ENCODE data around the gene MYO15B. TPM values are rescaled to one million over a fixed set of nuclear protein-coding genes. Genes with fewer than 3 reads are reported as not detected.

MYO15B gene
- total and polyA plus RNA-seq, 2 donors (not counting 3 experiments of a cell fraction or from before 2014, with no cell fraction given) = 10.2 to 87.8 TPM

DNA sequence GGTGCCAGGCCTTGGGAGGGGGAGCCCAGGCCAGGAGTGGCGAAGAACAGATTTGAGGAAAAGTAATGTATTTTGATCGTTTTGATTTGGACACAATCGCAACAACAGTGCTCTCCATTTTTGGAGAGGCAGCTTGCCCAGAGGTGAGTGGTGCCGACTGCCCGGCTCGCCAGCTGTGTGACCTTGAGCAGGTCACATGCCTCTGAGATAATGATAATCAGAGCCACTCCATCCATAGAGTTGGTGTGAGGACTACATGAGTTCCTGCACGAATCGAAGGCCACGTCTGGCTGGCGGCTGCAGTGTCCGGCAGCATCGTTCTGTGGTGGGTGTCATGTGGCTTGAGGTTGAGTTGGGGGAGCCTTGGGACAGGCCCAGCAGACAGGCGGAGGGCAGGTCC, 41.4 kb upstream of the MYO15B start:
- Histone ChIP-seq H3K4me3 (replicated peaks in 1 of 3; ENCODE audit: insufficient read depth in 1 of 3, low read depth in 1 of 3, low read length in 3 of 3) (no peak overlapping the region), H3K79me2 (ENCODE audit: control insufficient read depth, insufficient read depth, low read length) (no peaks in the 10 kb centered on the region), H2AFZ (ENCODE audit: low read depth, low read length) (no peak overlapping the region), H3K36me3 (ENCODE audit: control insufficient read depth in 2 of 2, extremely low read depth in 1 of 2, insufficient read depth in 2 of 2, low read length in 2 of 2) (no peaks in the 10 kb centered on the region), H3K27me3 (ENCODE audit: control insufficient read depth in 2 of 2, insufficient read depth in 2 of 2, low read length in 2 of 2) (no peaks in the 10 kb centered on the region), H3K4me2 (ENCODE audit: insufficient read depth, low read length) (no peak overlapping the region), H3K4me1 (ENCODE audit: control insufficient read depth, extremely low read depth, insufficient read depth, low read length) (no peaks in the 10 kb centered on the region), H3K27ac (ENCODE audit: insufficient read depth, low read depth, low read length) (no peak overlapping the region), H3K9me1 (replicated peaks; ENCODE audit: control insufficient read depth, extremely low read depth, insufficient read depth, low read length) (no peaks in the 10 kb centered on the region), H3K9me3 (replicated peaks; ENCODE audit: control insufficient read depth, insufficient read depth, low read length) (no peaks in the 10 kb centered on the region), H4K20me1 (replicated peaks; ENCODE audit: control insufficient read depth, extremely low read depth, insufficient read depth, low read length) (no peaks in the 10 kb centered on the region), H3K9ac (replicated peaks; ENCODE audit: extremely low read depth, insufficient read depth, low read length) (no peak overlapping the region)
- TF ChIP-seq, protein P1, sequence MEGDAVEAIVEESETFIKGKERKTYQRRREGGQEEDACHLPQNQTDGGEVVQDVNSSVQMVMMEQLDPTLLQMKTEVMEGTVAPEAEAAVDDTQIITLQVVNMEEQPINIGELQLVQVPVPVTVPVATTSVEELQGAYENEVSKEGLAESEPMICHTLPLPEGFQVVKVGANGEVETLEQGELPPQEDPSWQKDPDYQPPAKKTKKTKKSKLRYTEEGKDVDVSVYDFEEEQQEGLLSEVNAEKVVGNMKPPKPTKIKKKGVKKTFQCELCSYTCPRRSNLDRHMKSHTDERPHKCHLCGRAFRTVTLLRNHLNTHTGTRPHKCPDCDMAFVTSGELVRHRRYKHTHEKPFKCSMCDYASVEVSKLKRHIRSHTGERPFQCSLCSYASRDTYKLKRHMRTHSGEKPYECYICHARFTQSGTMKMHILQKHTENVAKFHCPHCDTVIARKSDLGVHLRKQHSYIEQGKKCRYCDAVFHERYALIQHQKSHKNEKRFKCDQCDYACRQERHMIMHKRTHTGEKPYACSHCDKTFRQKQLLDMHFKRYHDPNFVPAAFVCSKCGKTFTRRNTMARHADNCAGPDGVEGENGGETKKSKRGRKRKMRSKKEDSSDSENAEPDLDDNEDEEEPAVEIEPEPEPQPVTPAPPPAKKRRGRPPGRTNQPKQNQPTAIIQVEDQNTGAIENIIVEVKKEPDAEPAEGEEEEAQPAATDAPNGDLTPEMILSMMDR (IDR thresholded peaks at IDR 0.05; ENCODE audit: extremely low read depth in 1 of 2, insufficient read depth in 1 of 2, low read depth in 1 of 2, low read length in 2 of 2) = no peak
- no peak for TF ChIP-seq POLR2AphosphoS5 (IDR thresholded peaks at IDR 0.05; ENCODE audit: insufficient read depth, low read depth, low read length)
- DNase-seq (ENCODE audit: low read depth, low spot score) (no peak), FAIRE-seq (no peak)
- no TSS peak for BruUV-seq (replicated peaks)
- POLR2A ChIA-PET = no interaction called here
- dilution Hi-C loops (cut with MboI; ENCODE audit: extremely low pct_ligation_motif_present, low sequenced_read_pairs) = no loop called here
- intact Hi-C loops (cut with micrococcal nuclease) = no loop called here
- CTCF ChIA-PET = no interaction called here

- no peaks in the 10 kb centered on the region for H3K27me3 ChIP-seq (ENCODE audit: control insufficient read depth in 2 of 2, insufficient read depth in 2 of 2, low read length in 2 of 2)
- no peak overlapping the region for H3K27ac ChIP-seq (ENCODE audit: insufficient read depth, low read depth, low read length)
- H3K9me1 ChIP-seq (replicated peaks; ENCODE audit: control insufficient read depth, extremely low read depth, insufficient read depth, low read length) = no peaks in the 10 kb centered on the region
- no peak overlapping the region for H3K4me2 ChIP-seq (ENCODE audit: insufficient read depth, low read length)
- no peak overlapping the region for H2AFZ ChIP-seq (ENCODE audit: low read depth, low read length)
- no peaks in the 10 kb centered on the region for H4K20me1 ChIP-seq (replicated peaks; ENCODE audit: control insufficient read depth, extremely low read depth, insufficient read depth, low read length)
- intact Hi-C loops (cut with micrococcal nuclease) = no loop called here
- H3K4me3 ChIP-seq (replicated peaks in 1 of 3; ENCODE audit: insufficient read depth in 1 of 3, low read depth in 1 of 3, low read length in 3 of 3) = no peak overlapping the region
- no peak overlapping the region for H3K9ac ChIP-seq (replicated peaks; ENCODE audit: extremely low read depth, insufficient read depth, low read length)
- BruUV-seq (replicated peaks) = no TSS peak
- no peaks in the 10 kb centered on the region for H3K9me3 ChIP-seq (replicated peaks; ENCODE audit: control insufficient read depth, insufficient read depth, low read length)
- H3K79me2 ChIP-seq (ENCODE audit: control insufficient read depth, insufficient read depth, low read length) = no peaks in the 10 kb centered on the region
- FAIRE-seq (no peak), DNase-seq (ENCODE audit: low read depth, low spot score) (no peak)
- no peaks in the 10 kb centered on the region for H3K36me3 ChIP-seq (ENCODE audit: control insufficient read depth in 2 of 2, extremely low read depth in 1 of 2, insufficient read depth in 2 of 2, low read length in 2 of 2)
- TF ChIP-seq MAX (IDR thresholded peaks at IDR 0.05; ENCODE audit: insufficient read depth, insufficient read length) (no peak), EZH2 (IDR thresholded peaks at IDR 0.05; ENCODE audit: borderline replicate concordance, low read depth, low read length, severe bottlenecking) (no peak), GATA2 (IDR thresholded peaks at IDR 0.05; ENCODE audit: insufficient read depth, insufficient read length, low read depth, low read length) (no peak), FOS (IDR thresholded peaks at IDR 0.05; ENCODE audit: borderline replicate concordance, insufficient read depth, low read length) (no peak), POLR2A (IDR thresholded peaks at IDR 0.05; ENCODE audit: low read depth, low read length) (no peak), MYC (IDR thresholded peaks at IDR 0.05; ENCODE audit: low read depth, low read length) (no peak)
- TF ChIP-seq, protein P1 (IDR thresholded peaks at IDR 0.05; ENCODE audit: extremely low read depth in 1 of 2, insufficient read depth in 1 of 2, low read depth in 1 of 2, low read length in 2 of 2) = no peak
- dilution Hi-C loops (cut with MboI; ENCODE audit: extremely low pct_ligation_motif_present, low sequenced_read_pairs) = no loop called here
- POLR2A ChIA-PET = no interaction called here
- CTCF ChIA-PET = no interaction called here
- no peaks in the 10 kb centered on the region for H3K4me1 ChIP-seq (ENCODE audit: control insufficient read depth, extremely low read depth, insufficient read depth, low read length)
Measured at GRCh38 chr17:75547091-75547490, 40.5 kb upstream of the MYO15B start.
